ENCODE measurements around the gene AAK1. TPM values are rescaled to one million over a fixed set of nuclear protein-coding genes. Genes with fewer than 3 reads are reported as not detected.

Gene AAK1
- total and polyA plus RNA-seq, 7 donors: 7.8 to 95.2 (median 52.5) TPM

DNA sequence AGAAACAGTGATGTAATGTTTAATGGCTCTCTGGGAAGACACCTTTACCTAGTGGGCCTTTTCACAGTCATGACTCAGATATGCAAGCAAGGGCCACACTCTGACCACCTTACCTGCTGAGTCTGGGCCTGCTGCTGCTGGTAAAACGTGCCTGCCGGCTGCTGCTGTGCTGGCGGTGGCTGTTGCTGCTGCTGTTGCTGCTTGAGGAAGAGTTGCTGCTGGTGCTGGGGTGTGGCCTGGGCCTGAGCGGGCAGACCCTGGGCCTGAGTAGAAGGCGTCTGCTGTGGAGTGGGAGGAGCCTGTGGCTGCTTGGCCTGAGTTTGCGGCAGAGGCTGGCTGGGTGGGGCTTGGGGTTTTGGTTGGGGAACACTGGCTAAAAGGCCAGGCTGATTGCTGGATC is 124.7 kb downstream of the AAK1 start:
- Histone ChIP-seq H3K4me1 (no peaks in the 10 kb centered on the region), H3K36me3 (ENCODE audit: insufficient read depth in 1 of 2, low read depth in 1 of 2) (peaks cover 0 to 100% of the 10 kb centered on the region in 2 donors), H3K27me3 (ENCODE audit: insufficient read depth in 3 of 3, low read length in 2 of 3) (no peaks in the 10 kb centered on the region), H3K9me3 (no peaks in the 10 kb centered on the region), H3K4me3 (no peak overlapping the region), H3K27ac (no peak overlapping the region)
- TF ChIP-seq, protein P1, sequence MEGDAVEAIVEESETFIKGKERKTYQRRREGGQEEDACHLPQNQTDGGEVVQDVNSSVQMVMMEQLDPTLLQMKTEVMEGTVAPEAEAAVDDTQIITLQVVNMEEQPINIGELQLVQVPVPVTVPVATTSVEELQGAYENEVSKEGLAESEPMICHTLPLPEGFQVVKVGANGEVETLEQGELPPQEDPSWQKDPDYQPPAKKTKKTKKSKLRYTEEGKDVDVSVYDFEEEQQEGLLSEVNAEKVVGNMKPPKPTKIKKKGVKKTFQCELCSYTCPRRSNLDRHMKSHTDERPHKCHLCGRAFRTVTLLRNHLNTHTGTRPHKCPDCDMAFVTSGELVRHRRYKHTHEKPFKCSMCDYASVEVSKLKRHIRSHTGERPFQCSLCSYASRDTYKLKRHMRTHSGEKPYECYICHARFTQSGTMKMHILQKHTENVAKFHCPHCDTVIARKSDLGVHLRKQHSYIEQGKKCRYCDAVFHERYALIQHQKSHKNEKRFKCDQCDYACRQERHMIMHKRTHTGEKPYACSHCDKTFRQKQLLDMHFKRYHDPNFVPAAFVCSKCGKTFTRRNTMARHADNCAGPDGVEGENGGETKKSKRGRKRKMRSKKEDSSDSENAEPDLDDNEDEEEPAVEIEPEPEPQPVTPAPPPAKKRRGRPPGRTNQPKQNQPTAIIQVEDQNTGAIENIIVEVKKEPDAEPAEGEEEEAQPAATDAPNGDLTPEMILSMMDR (IDR thresholded peaks at IDR 0.05): no peak
- peak in 2 of 4 donors; percentile 29 to 37 for ATAC-seq
- WGBS, 3 donors: 72 to 76% (median 76%) methylated on average over 6 of the region's 6 CpGs
- DNase-seq: peak; percentile 21 to 56
- intact Hi-C loops (cut with DNase I): no loop called here

DNA sequence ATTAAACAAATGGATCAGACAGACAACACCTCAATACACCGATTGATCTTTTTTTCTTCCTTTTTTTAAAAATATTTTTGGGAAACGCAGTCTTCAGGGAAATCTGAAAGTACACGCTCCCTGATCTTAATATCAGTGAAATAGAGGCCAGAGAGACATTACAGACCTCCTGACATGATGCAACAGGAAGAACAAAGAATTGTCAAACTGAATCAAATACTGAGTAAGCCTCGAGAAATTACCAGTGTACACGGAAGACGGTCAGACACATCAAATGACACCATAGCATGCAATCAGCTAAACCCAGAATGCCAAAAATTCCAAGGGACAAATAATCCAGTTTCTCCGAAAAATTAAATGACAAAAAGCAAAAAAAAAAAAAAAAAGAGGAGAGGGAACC is 126.1 kb downstream of the AAK1 start:
- ATAC-seq (no peak), DNase-seq (no peak)
- Histone ChIP-seq H3K27me3 (ENCODE audit: insufficient read depth in 3 of 3, low read length in 2 of 3) (no peaks in the 10 kb centered on the region), H3K4me3 (no peak overlapping the region), H3K36me3 (ENCODE audit: insufficient read depth in 1 of 2, low read depth in 1 of 2) (peaks cover 2 to 100% of the 10 kb centered on the region in 2 donors), H3K9me3 (no peaks in the 10 kb centered on the region), H3K27ac (no peak overlapping the region), H3K4me1 (no peaks in the 10 kb centered on the region)
- intact Hi-C loops (cut with DNase I): no loop called here
- 74 to 87% (median 82%) methylated on average over 7 of the region's 7 CpGs for WGBS, 3 donors
- TF ChIP-seq, protein P1 (IDR thresholded peaks at IDR 0.05): no peak

DNA sequence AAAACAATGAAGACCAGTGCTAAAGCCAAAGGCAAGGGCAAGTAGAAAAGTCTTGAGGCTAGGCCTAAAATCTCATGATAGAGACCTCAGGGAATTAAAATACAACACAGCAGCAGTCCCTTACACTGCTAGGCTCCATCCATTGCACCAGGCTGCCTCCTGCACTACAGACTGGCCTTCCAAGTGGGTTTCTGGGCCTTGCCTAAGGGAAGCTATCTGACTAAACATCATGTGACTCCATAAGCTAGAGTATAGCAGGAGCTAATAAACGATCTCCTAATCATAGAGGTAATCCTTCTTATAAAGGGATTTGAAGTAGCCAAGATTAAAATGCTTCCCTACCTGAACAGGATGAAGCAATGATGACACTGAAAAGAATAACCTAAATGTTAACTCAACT is 128.7 kb downstream of the AAK1 start:
- TF ChIP-seq, protein P1 (IDR thresholded peaks at IDR 0.05): no peak
- Histone ChIP-seq H3K4me3 (no peak overlapping the region), H3K9me3 (no peaks in the 10 kb centered on the region), H3K27me3 (ENCODE audit: insufficient read depth in 3 of 3, low read length in 2 of 3) (no peaks in the 10 kb centered on the region), H3K36me3 (ENCODE audit: insufficient read depth in 1 of 2, low read depth in 1 of 2) (peaks cover 2 to 100% of the 10 kb centered on the region in 2 donors), H3K4me1 (no peaks in the 10 kb centered on the region), H3K27ac (no peak overlapping the region)
- WGBS, 3 donors: 52 to 63% (median 61%) methylated on average over 1 of the region's 1 CpG
- DNase-seq (no peak), ATAC-seq (no peak)
- intact Hi-C loops (cut with DNase I): no loop called here

DNA sequence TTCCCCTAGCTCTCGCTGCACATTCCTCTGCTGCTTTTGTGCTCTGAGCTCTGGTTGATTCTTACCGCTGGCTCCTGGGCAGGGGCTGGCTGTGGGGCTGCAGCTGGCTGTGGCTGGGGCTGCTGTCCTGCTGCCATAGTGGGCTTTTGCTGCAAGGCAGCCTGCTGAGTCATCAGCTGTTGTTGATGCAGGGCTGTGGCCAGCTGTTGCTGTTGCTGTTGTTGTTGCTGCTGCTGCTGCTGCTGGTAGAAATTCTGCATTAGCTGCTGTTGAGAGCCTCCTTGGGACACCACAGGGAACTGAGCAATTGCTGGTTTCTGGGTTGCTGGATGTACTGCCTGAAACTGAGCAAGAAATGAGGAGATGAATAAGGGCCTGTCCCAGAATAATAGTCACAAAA is 129.1 kb downstream of the AAK1 start:
- TF ChIP-seq, protein P1 (IDR thresholded peaks at IDR 0.05): no peak
- WGBS, 3 donors: 49 to 88% (median 62%) methylated on average over 2 of the region's 2 CpGs
- intact Hi-C loops (cut with DNase I): no loop called here
- DNase-seq (no peak), ATAC-seq (peak in 1 of 4 donors; percentile 28)
- Histone ChIP-seq H3K36me3 (ENCODE audit: insufficient read depth in 1 of 2, low read depth in 1 of 2) (peaks cover 2 to 100% of the 10 kb centered on the region in 2 donors), H3K9me3 (no peaks in the 10 kb centered on the region), H3K4me3 (no peak overlapping the region), H3K27ac (no peak overlapping the region), H3K4me1 (no peaks in the 10 kb centered on the region), H3K27me3 (ENCODE audit: insufficient read depth in 3 of 3, low read length in 2 of 3) (no peaks in the 10 kb centered on the region)

DNA sequence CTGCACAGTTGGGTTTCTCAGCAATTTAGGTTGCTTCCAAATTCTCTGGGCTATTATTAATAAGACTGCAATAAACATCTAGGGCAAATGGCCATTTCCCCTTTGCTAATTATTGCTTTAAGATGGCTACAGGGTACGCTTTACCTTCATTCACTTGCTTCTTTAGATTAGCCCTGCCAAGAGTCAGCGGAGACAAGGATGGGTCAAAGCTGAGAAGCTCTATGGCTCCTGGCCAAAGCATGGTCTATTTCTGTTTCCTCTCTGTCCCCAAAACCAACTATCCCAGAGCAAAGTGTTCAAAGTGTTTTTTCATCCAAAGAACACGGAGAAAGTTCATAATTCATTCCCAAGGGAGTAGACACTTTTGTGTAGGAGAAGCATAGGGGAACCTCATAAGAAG is 131.1 kb downstream of the AAK1 start:
- ATAC-seq (peak in 1 of 4 donors; percentile 64), DNase-seq (no peak)
- no peaks in the 10 kb centered on the region for H3K4me1 ChIP-seq
- H3K36me3 ChIP-seq (ENCODE audit: insufficient read depth in 1 of 2, low read depth in 1 of 2): peaks cover 2 to 100% of the 10 kb centered on the region in 2 donors
- 53 to 80% (median 66%) methylated on average over 3 of the region's 3 CpGs for WGBS, 3 donors
- H3K27ac ChIP-seq: no peak overlapping the region
- intact Hi-C loops (cut with DNase I): no loop called here
- no peaks in the 10 kb centered on the region for H3K27me3 ChIP-seq (ENCODE audit: insufficient read depth in 3 of 3, low read length in 2 of 3)
- TF ChIP-seq, protein P1 (IDR thresholded peaks at IDR 0.05): no peak
- no peaks in the 10 kb centered on the region for H3K9me3 ChIP-seq
- no peak overlapping the region for H3K4me3 ChIP-seq

Measured in psoas muscle (tissue), 8 donors.